ENCODE data around the gene VPS72. TPM values are rescaled to one million over a fixed set of nuclear protein-coding genes. Genes with fewer than 3 reads are reported as not detected.

The VPS72 gene
- total RNA-seq, 1 donor from 2014 or later: 134 TPM

- Mint-ChIP-seq H3K4me3 (no peak overlapping the region), H3K36me3 (ENCODE audit: low read depth) (peaks cover 3% of the 10 kb centered on the region), H3K4me1 (peaks cover 9% of the 10 kb centered on the region), H3K27ac (ENCODE audit: unreplicated experiment) (no peak overlapping the region), H3K9me3 (no peaks in the 10 kb centered on the region), H3K27me3 (ENCODE audit: low read depth) (no peaks in the 10 kb centered on the region)
- no peak for DNase-seq (ENCODE audit: low read depth, low spot score)
- TF ChIP-seq, protein P1, sequence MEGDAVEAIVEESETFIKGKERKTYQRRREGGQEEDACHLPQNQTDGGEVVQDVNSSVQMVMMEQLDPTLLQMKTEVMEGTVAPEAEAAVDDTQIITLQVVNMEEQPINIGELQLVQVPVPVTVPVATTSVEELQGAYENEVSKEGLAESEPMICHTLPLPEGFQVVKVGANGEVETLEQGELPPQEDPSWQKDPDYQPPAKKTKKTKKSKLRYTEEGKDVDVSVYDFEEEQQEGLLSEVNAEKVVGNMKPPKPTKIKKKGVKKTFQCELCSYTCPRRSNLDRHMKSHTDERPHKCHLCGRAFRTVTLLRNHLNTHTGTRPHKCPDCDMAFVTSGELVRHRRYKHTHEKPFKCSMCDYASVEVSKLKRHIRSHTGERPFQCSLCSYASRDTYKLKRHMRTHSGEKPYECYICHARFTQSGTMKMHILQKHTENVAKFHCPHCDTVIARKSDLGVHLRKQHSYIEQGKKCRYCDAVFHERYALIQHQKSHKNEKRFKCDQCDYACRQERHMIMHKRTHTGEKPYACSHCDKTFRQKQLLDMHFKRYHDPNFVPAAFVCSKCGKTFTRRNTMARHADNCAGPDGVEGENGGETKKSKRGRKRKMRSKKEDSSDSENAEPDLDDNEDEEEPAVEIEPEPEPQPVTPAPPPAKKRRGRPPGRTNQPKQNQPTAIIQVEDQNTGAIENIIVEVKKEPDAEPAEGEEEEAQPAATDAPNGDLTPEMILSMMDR (conservative IDR thresholded peaks at IDR 0.05): no peak
These were observed 31.7 kb downstream of the VPS72 start for GRCh38 chr1:151158326-151158725.

GRCh38 chr1:151157067-151157531 lies 32.9 kb downstream of the VPS72 start:
- Mint-ChIP-seq H3K27ac (ENCODE audit: unreplicated experiment) (no peak overlapping the region), H3K9me3 (no peaks in the 10 kb centered on the region), H3K4me3 (no peak overlapping the region), H3K36me3 (ENCODE audit: low read depth) (peaks cover 3% of the 10 kb centered on the region), H3K27me3 (ENCODE audit: low read depth) (no peaks in the 10 kb centered on the region), H3K4me1 (peaks cover 9% of the 10 kb centered on the region)
- TF ChIP-seq, protein P1 (conservative IDR thresholded peaks at IDR 0.05): no peak
- no peak for DNase-seq (ENCODE audit: low read depth, low spot score)

- Mint-ChIP-seq H3K27me3 (ENCODE audit: low read depth) (no peaks in the 10 kb centered on the region), H3K4me3 (peak within 1 kb of the TSS; percentile 44), H3K36me3 (ENCODE audit: low read depth) (peaks cover 3% of the 10 kb centered on the region), H3K4me1 (peaks cover 9% of the 10 kb centered on the region), H3K9me3 (no peaks in the 10 kb centered on the region), H3K27ac (ENCODE audit: unreplicated experiment) (no peak within 1 kb of the TSS)
- TF ChIP-seq, protein P1 (conservative IDR thresholded peaks at IDR 0.05): no peak
- no peak for DNase-seq (ENCODE audit: low read depth, low spot score)
These were observed 33.5 kb downstream of the VPS72 start, which contains the start of gene TNFAIP8L2 for GRCh38 chr1:151156515-151156819. Gene TNFAIP8L2, plus strand, starts transcription at chr1:151156649. Its CDS starts 2,049 bp downstream, at chr1:151158698.

GRCh38 chr1:151147665-151148064 lies 42.3 kb downstream of the VPS72 start:
- Mint-ChIP-seq H3K9me3 (no peaks in the 10 kb centered on the region), H3K27me3 (ENCODE audit: low read depth) (peaks cover 3% of the 10 kb centered on the region), H3K4me1 (peaks cover 38% of the 10 kb centered on the region), H3K27ac (ENCODE audit: unreplicated experiment) (no peak overlapping the region), H3K36me3 (ENCODE audit: low read depth) (no peaks in the 10 kb centered on the region), H3K4me3 (peak overlapping the region; percentile 88)
- no peak for DNase-seq (ENCODE audit: low read depth, low spot score)
- TF ChIP-seq, protein P1 (conservative IDR thresholded peaks at IDR 0.05): no peak

GRCh38 chr1:151147132-151147503 lies 42.9 kb downstream of the VPS72 start:
- no peak for DNase-seq (ENCODE audit: low read depth, low spot score)
- Mint-ChIP-seq H3K4me3 (peak overlapping the region; percentile 88), H3K4me1 (peaks cover 38% of the 10 kb centered on the region), H3K27me3 (ENCODE audit: low read depth) (peaks cover 3% of the 10 kb centered on the region), H3K36me3 (ENCODE audit: low read depth) (no peaks in the 10 kb centered on the region), H3K27ac (ENCODE audit: unreplicated experiment) (no peak overlapping the region), H3K9me3 (no peaks in the 10 kb centered on the region)
- TF ChIP-seq, protein P1 (conservative IDR thresholded peaks at IDR 0.05): no peak
